OCI-LY7 (cell line): ENCODE measurements around the gene STKLD1.

Experiments used
- EZH2phosphoT487 ChIP-seq: fragments of 200-600 bp; sonication (generic); IDR thresholded peaks from 2 replicates; pipeline ENCODE4 v1.6.1; 2018; ENCODE audit warnings: low read depth, borderline replicate concordance, mild to moderate bottlenecking, mixed run types, antibody characterized with exemption, low read length, moderate library complexity, mixed read lengths
- TF ChIP-seq, protein P1 (sequence below): fragments of 200-600 bp; sonication (generic); conservative IDR thresholded peaks from 2 replicates; pipeline ENCODE4 v1.5.1; 2014; ENCODE audit warnings: mild to moderate bottlenecking, antibody characterized with exemption, low read length, moderate library complexity, mixed read lengths

DNA sequence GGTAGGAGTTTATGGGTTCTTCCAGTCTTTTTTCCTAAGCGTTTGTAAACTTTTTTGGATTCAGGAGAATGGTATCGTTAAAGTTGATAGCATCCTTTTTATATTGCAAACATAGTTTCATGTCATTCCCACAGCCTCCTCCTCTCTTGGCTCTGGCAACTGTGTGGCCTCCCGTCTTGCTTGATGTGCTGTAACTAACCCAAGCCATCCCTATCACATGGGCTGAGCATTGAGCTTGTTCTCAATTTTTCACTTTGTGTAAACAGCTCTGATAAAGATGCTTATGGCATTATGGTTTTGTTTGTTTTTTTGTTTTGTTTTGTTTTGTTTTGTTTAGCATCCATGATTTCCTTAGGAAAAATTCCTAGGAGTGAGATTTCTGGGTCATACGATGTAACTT, 4.6 kb downstream of the STKLD1 start:
- TF ChIP-seq, protein P1, sequence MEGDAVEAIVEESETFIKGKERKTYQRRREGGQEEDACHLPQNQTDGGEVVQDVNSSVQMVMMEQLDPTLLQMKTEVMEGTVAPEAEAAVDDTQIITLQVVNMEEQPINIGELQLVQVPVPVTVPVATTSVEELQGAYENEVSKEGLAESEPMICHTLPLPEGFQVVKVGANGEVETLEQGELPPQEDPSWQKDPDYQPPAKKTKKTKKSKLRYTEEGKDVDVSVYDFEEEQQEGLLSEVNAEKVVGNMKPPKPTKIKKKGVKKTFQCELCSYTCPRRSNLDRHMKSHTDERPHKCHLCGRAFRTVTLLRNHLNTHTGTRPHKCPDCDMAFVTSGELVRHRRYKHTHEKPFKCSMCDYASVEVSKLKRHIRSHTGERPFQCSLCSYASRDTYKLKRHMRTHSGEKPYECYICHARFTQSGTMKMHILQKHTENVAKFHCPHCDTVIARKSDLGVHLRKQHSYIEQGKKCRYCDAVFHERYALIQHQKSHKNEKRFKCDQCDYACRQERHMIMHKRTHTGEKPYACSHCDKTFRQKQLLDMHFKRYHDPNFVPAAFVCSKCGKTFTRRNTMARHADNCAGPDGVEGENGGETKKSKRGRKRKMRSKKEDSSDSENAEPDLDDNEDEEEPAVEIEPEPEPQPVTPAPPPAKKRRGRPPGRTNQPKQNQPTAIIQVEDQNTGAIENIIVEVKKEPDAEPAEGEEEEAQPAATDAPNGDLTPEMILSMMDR: no peak
- TF ChIP-seq EZH2phosphoT487: no peak
